DND-41 (cell line): ENCODE data around the gene PPID.

ENCODE experiments used
- EZH2 ChIP-seq: IDR thresholded peaks from 3 replicates; pipeline ENCODE4 v1.6.1; 2012; ENCODE audit warnings: borderline replicate concordance, low read depth, mild to moderate bottlenecking, moderate library complexity, low read length, inconsistent platforms; ENCODE audit not compliant: severe bottlenecking
- TF ChIP-seq, protein P1 (sequence below): IDR thresholded peaks from 2 replicates; pipeline ENCODE4 v1.5.1; 2012; ENCODE audit warnings: borderline replicate concordance, low read length, moderate library complexity, mild to moderate bottlenecking; ENCODE audit not compliant: poor library complexity, severe bottlenecking; ENCODE audit errors: extremely low read depth

GRCh38 chr4:158750379-158750778 lies 27.2 kb upstream of the PPID start:
- TF ChIP-seq, protein P1, sequence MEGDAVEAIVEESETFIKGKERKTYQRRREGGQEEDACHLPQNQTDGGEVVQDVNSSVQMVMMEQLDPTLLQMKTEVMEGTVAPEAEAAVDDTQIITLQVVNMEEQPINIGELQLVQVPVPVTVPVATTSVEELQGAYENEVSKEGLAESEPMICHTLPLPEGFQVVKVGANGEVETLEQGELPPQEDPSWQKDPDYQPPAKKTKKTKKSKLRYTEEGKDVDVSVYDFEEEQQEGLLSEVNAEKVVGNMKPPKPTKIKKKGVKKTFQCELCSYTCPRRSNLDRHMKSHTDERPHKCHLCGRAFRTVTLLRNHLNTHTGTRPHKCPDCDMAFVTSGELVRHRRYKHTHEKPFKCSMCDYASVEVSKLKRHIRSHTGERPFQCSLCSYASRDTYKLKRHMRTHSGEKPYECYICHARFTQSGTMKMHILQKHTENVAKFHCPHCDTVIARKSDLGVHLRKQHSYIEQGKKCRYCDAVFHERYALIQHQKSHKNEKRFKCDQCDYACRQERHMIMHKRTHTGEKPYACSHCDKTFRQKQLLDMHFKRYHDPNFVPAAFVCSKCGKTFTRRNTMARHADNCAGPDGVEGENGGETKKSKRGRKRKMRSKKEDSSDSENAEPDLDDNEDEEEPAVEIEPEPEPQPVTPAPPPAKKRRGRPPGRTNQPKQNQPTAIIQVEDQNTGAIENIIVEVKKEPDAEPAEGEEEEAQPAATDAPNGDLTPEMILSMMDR = no peak
- TF ChIP-seq EZH2 = no peak
